Measurements from ENCODE around the gene RIBC2.

GRCh38 chr22:45451972-45452371 lies 38.5 kb downstream of the RIBC2 start:
- TF ChIP-seq POLR2A (IDR thresholded peaks at IDR 0.05; ENCODE audit: low read length) (no peak), GATA1 (IDR thresholded peaks at IDR 0.05; ENCODE audit: low read depth, low read length) (no peak)

All from erythroblast (primary cell).